Neutrophil (primary cell): ENCODE data around the gene SLC16A4.
"Not testable (repeated sequence)": the region's sequence is repeated elsewhere in the genome, so short reads cannot be mapped to it uniquely, and the experiment has no call there.

Source experiments
- H3K27ac ChIP-seq: fragments of 200-600 bp; sonication (generic); 2 replicates; pipeline ENCODE4 v1.5.1; 2016; ENCODE audit warnings: mild to moderate bottlenecking, moderate library complexity
- H3K27me3 ChIP-seq: fragments of 200-600 bp; sonication (generic); 2 replicates; pipeline ENCODE4 v1.6.0; 2016; ENCODE audit warnings: mild to moderate bottlenecking
- H3K36me3 ChIP-seq: fragments of 200-600 bp; sonication (generic); 2 replicates; pipeline ENCODE4 v1.5.1; 2017
- H3K4me1 ChIP-seq, 2 experiments: fragments of 200-600 bp in 1 of 2; sonication (generic) in 1 of 2; 1 replicate in 1 of 2; 2 replicates in 1 of 2; pipeline versions ENCODE4 v1.5.1 to v1.6.1; 2013 to 2016; ENCODE audit warnings: low read depth in 1 of 2, low read length in 1 of 2, mild to moderate bottlenecking in 1 of 2, moderate library complexity in 1 of 2; ENCODE audit not compliant: control insufficient read depth in 1 of 2, insufficient read depth in 1 of 2
- H3K4me3 ChIP-seq, 2 experiments: fragments of 200-600 bp in 1 of 2; sonication (generic) in 1 of 2; 1 replicate in 1 of 2; 2 replicates in 1 of 2; pipeline ENCODE4 v1.5.1; 2013 to 2016; ENCODE audit warnings: low read depth in 1 of 2, low read length in 1 of 2, mild to moderate bottlenecking in 1 of 2, moderate library complexity in 1 of 2
- H3K9me3 ChIP-seq: fragments of 200-600 bp; sonication (generic); 2 replicates; pipeline ENCODE4 v1.5.1; 2016
- TF ChIP-seq, protein P1 (sequence below): fragments of 200-600 bp; sonication (generic); IDR thresholded peaks from 2 replicates; pipeline ENCODE4 v1.5.1; 2016; ENCODE audit warnings: antibody characterized with exemption

SLC16A4 gene

DNA sequence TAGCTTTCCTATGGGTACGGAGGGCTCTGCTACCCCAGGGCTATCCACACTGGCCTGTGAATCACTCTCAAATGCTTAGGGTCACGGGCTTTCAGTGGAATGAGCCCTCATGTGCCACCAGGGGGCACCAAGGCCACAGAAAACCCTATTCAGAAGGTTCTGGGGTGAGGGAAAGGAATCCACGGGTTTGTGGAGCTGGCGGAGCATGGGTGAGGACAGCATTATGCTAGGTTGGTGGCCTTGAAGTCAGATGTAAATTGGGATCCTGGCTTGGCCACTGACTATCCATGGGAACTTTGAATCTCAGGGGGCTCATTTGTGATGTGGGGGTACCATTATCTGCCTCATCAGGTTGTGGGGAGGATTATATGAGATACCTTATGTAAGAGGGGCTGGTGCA lies 21.8 kb upstream of the SLC16A4 start:
- TF ChIP-seq, protein P1, sequence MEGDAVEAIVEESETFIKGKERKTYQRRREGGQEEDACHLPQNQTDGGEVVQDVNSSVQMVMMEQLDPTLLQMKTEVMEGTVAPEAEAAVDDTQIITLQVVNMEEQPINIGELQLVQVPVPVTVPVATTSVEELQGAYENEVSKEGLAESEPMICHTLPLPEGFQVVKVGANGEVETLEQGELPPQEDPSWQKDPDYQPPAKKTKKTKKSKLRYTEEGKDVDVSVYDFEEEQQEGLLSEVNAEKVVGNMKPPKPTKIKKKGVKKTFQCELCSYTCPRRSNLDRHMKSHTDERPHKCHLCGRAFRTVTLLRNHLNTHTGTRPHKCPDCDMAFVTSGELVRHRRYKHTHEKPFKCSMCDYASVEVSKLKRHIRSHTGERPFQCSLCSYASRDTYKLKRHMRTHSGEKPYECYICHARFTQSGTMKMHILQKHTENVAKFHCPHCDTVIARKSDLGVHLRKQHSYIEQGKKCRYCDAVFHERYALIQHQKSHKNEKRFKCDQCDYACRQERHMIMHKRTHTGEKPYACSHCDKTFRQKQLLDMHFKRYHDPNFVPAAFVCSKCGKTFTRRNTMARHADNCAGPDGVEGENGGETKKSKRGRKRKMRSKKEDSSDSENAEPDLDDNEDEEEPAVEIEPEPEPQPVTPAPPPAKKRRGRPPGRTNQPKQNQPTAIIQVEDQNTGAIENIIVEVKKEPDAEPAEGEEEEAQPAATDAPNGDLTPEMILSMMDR, result peak; percentile 66
- Histone ChIP-seq H3K27ac (no peak overlapping the region), H3K36me3 (no peaks in the 10 kb centered on the region), H3K4me3 (no peak overlapping the region), H3K9me3 (no peaks in the 10 kb centered on the region), H3K4me1 (peaks cover 9 to 14% of the 10 kb centered on the region in 2 experiments), H3K27me3 (no peaks in the 10 kb centered on the region)

DNA sequence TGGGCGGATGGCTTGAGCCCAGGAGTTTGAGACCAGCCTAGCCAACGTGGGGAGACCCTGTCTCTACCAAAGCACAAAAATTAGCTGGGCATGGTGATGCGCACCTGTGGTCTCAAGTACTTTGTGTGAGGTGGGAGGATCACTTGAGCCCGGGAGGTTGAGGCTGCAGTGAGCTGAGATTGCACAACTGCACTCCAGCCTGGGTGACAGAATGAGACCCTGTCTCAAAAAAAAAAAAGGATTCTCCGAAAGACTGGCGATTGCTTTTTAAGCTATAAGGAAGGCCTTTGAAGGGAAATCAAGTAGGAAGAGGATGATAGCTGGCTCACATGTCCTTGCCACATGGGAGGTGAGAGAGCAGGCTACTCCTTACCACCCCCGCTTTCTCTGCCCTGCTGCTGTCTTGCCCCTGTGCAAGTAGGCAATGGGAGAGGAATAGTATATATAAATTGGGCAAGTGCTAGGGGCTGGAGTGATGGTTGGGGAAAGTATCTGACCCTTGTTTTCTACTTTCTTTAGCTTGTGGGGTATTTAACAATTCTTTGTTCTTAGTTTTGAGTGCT lies 20.4 kb upstream of the SLC16A4 start:
- H3K27me3 ChIP-seq, result no peaks in the 10 kb centered on the region
- H3K27ac ChIP-seq, result no peak overlapping the region
- no peak overlapping the region for H3K4me3 ChIP-seq
- no peaks in the 10 kb centered on the region for H3K9me3 ChIP-seq
- TF ChIP-seq, protein P1, result no peak
- no peaks in the 10 kb centered on the region for H3K36me3 ChIP-seq
- peaks cover 18 to 22% of the 10 kb centered on the region in 2 experiments for H3K4me1 ChIP-seq

DNA sequence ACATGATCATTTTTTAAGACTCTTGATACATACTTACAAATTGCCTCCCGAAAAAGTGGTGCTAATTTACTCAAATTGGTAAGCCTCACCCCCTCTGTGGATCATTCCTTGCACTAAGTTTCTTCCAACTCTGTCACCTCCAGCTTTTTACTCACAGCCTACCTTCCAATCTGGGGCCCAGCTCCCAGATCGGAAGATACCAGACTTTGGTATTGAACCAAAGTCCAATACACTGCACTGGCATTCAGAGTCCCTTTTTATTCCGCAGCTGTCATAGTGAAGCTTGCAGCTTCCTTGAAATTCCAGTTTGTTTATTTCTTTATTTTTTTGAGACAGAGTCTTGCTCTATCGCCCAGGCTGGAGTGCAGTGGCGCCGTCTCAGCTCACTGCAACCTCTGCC lies 18.5 kb upstream of the SLC16A4 start:
- Histone ChIP-seq H3K36me3 (peaks cover 17% of the 10 kb centered on the region), H3K27me3 (no peaks in the 10 kb centered on the region), H3K9me3 (no peaks in the 10 kb centered on the region), H3K27ac (no peak overlapping the region), H3K4me1 (peaks cover 25 to 30% of the 10 kb centered on the region in 2 experiments), H3K4me3 (no peak overlapping the region)
- TF ChIP-seq, protein P1, result no peak

DNA sequence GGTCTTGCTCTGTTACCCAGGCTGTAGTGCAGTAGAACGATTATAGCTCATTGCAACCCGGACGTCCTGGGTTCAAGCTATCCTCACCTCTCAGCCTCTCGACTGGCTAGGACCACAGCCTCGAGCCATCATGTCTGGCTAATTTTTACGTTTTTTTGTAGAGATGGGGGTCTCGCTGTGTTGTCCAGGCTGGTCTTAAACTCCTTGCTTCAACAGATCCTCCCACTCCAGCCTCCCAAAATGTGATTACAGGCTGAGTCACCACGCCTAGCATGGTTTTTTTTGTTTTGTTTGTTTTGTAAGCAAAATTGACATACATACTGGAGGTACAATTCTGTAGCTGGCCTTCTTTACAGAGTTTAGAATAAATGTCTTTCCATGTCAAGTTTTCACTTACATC lies 17.7 kb upstream of the SLC16A4 start:
- Histone ChIP-seq H3K27ac (peak overlapping the region; percentile 91), H3K27me3 (no peaks in the 10 kb centered on the region), H3K36me3 (peaks cover 25% of the 10 kb centered on the region), H3K9me3 (no peaks in the 10 kb centered on the region), H3K4me1 (peaks cover 25 to 30% of the 10 kb centered on the region in 2 experiments), H3K4me3 (peak overlapping the region; percentile 83 to 96)
- TF ChIP-seq, protein P1, result no peak

DNA sequence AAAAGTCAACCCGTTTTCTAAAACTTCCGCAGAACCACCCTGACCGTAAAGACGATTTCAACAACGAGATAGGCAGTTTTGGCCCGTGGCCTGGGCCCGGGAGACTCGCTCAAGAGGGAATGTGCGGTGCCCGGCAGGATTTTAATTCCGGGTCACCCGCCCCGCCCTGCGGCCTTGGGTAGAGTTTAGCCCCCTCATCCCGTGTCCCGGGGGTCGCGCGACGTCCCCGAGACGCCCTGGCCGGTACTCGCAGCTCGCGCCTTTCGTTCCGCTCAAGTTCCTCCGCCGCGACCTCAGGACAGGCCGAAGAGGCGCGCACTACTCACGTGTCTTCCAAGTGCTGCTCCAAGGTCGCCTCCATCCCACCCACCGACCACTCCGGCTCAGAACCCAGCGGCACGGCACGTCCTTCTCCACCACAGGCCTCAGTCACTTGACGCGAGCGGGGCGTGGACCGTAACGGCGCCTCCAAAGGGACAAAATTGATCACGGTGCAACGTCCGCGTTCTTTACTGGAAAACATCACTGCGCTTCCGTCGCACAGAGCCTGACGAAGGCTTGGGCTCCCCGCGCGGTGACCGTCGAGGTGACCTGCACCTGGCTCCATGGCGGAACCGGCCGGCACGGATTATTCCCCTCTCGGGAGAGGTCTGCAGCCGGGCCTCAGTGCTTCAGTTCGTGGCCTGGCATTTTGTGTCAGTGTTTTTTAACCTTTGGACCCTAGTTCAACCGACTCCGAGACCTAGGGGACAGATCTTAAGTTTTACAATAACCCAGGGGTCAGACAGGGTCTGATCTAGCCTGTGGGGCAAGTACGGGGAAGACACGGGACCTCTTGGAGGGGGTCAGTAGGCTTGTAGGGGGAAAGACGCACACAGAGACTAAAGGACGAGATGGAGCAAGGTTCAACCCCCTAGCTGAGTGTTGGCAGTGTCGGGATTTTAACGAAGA lies 16.7 kb upstream of the SLC16A4 start, which contains the start of gene LAMTOR5:
LAMTOR5 (minus strand) TSS at position 435 of the 951 bp plus-strand sequence; CDS start at position 361, 74 bp downstream.
- Histone ChIP-seq H3K27ac (peak within 1 kb of the TSS; percentile 91), H3K4me1 (peaks cover 25 to 27% of the 10 kb centered on the region in 2 experiments), H3K4me3 (peak within 1 kb of the TSS; percentile 83 to 96), H3K9me3 (no peaks in the 10 kb centered on the region), H3K36me3 (peaks cover 35% of the 10 kb centered on the region), H3K27me3 (no peaks in the 10 kb centered on the region)
- TF ChIP-seq, protein P1, result peak; percentile 68

DNA sequence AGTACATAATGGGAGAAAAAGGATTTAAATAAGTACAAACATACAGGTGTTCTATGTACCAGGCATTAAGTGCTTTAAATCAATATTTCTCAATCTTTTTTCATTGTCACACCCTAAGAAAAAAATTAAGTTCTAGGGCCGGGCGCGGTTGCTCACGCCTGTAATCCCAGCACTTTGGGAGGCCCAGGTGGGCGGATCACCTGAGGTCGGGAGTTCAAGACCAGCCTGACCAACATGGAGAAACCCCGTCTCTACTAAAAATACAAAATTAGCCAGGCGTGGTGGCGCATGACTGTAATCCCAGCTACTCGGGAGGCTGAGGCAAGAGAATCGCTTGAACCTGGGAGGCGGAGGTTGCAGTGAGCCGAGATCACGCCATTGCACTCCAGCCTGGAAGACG lies 15.6 kb upstream of the SLC16A4 start:
- H3K27me3 ChIP-seq, H3K9me3 ChIP-seq: not testable (repeated sequence)
- Histone ChIP-seq H3K27ac (peak overlapping the region; percentile 91), H3K36me3 (peaks cover 46% of the 10 kb centered on the region), H3K4me1 (peaks cover 25 to 26% of the 10 kb centered on the region in 2 experiments), H3K4me3 (peak overlapping the region; percentile 83 to 96)
